SU-DHL-6 (cell line): ENCODE measurements around the gene STK10.

Experiments used
- H2AFZ ChIP-seq: fragments of 200-600 bp; sonication (generic); 2 replicates; pipeline ENCODE4 v1.6.1; 2014; ENCODE audit warnings: low read depth, mild to moderate bottlenecking, moderate library complexity, mixed read lengths, antibody characterized with exemption, low read length; ENCODE audit not compliant: severe bottlenecking
- H3F3A ChIP-seq: fragments of 200-600 bp; shearing (Covaris generic); 2 replicates; pipeline ENCODE4 v1.6.0; 2016; ENCODE audit warnings: antibody characterized with exemption, mild to moderate bottlenecking; ENCODE audit not compliant: insufficient read depth
- H3K27ac ChIP-seq: fragments of 200-600 bp; sonication (generic); 2 replicates; pipeline ENCODE4 v1.5.1; 2016; ENCODE audit warnings: low read depth, mild to moderate bottlenecking, low read length, moderate library complexity, mixed read lengths
- H3K27me3 ChIP-seq: fragments of 200-600 bp; sonication (generic), shearing (Covaris generic); 2 replicates; pipeline ENCODE4 v1.6.0; 2014; ENCODE audit warnings: mild to moderate bottlenecking, low read length
- H3K36me3 ChIP-seq: fragments of 200-600 bp; sonication (generic); 2 replicates; pipeline ENCODE4 v1.6.1; 2014; ENCODE audit warnings: mild to moderate bottlenecking, low read length, mixed read lengths
- H3K4me2 ChIP-seq: fragments of 300-600, 200-600 bp; shearing (Covaris generic), sonication (generic); 2 replicates; pipeline ENCODE4 v1.6.0; 2014; ENCODE audit warnings: low read length, low read depth, mild to moderate bottlenecking; ENCODE audit not compliant: poor library complexity, severe bottlenecking
- H3K4me3 ChIP-seq: fragments of 200-600 bp; sonication (generic); 2 replicates; pipeline ENCODE4 v1.5.1; 2014; ENCODE audit warnings: antibody characterized with exemption, low read length, mild to moderate bottlenecking, mixed read lengths; ENCODE audit not compliant: insufficient read depth, poor library complexity, severe bottlenecking
- H3K79me2 ChIP-seq: fragments of 200-600 bp; sonication (generic); 2 replicates; pipeline ENCODE4 v1.6.1; 2014; ENCODE audit warnings: mild to moderate bottlenecking, low read length, moderate library complexity; ENCODE audit not compliant: insufficient read depth
- H3K9ac ChIP-seq: fragments of 200-600 bp; sonication (generic); 2 replicates; pipeline ENCODE4 v1.7.0; 2014; ENCODE audit warnings: mild to moderate bottlenecking, low read length
- H3K9me2 ChIP-seq: fragments of 200-600 bp; sonication (generic); replicated peaks from 2 replicates; pipeline ENCODE4 v1.6.1; 2014; ENCODE audit warnings: low read length; ENCODE audit not compliant: insufficient read depth
- H3K9me3 ChIP-seq: fragments of 200-600 bp; sonication (generic); 2 replicates; pipeline ENCODE4 v1.6.1; 2014; ENCODE audit warnings: low read length, mixed read lengths; ENCODE audit not compliant: insufficient read depth
- H4K20me1 ChIP-seq: fragments of 200-600 bp; sonication (generic); 2 replicates; pipeline ENCODE4 v1.6.1; 2014; ENCODE audit warnings: low read depth, mild to moderate bottlenecking, antibody characterized with exemption, low read length, moderate library complexity, mixed read lengths
- CTCF ChIP-seq: fragments of 200-600 bp; sonication (generic); IDR thresholded peaks from one replicate; pipeline ENCODE4 v1.5.1; 2017; ENCODE audit warnings: antibody characterized with exemption, mild to moderate bottlenecking, low read length, moderate library complexity; ENCODE audit not compliant: insufficient read depth, poor library complexity, severe bottlenecking
- EZH2phosphoT487 ChIP-seq: fragments of 200-600 bp; sonication (generic), shearing (Covaris generic); conservative IDR thresholded peaks from 2 replicates; pipeline ENCODE4 v1.6.1; 2018; ENCODE audit warnings: mild to moderate bottlenecking, antibody characterized with exemption, low read length, moderate library complexity, mixed read lengths

Gene STK10

DNA sequence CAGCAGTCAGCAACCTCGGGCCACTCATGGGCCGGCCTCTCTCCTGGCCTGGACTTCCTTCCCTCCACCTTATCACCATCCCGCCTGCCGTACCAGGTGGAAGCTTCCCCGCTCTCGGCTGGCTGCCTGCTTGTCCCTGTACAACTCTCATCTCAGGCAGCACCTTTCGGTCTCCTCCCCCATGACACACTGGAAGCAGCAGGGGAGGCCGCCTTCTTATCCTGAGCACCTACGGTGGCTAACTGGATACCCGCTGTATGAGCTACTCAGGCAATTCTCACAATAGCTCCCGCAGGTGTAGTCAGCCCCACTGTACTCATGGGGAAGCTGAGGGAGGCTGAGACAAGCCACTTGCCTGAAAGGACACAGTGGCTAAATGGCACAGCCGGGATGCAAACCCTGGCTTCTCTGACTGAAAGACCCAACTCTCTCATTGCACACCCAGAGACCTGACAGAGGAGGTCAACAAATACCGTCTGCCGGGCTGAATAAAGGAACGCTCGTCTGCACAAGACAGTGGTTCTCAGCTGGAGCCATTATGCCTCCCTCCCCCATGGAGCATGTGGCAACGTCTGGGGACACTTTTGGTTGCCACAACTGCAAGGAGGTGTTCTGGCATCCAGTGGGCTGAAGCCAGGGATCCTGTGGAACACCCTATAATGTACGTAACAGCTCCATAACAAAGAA lies 9.6 kb downstream of the STK10 start:
- Histone ChIP-seq H3K79me2 (peaks cover 89% of the 10 kb centered on the region), H3K36me3 (no peaks in the 10 kb centered on the region), H3K4me3 (no peak overlapping the region), H3K9me2 (no peaks in the 10 kb centered on the region), H3K9ac (peak overlapping the region; percentile 58; the same call in 1 of the 2 replicates), H2AFZ (no peak overlapping the region), H4K20me1 (no peaks in the 10 kb centered on the region), H3K27ac (peak overlapping the region; percentile 80), H3K27me3 (no peaks in the 10 kb centered on the region), H3F3A (peaks cover 31% of the 10 kb centered on the region), H3K4me2 (peak overlapping the region; percentile 71), H3K9me3 (no peaks in the 10 kb centered on the region)
- TF ChIP-seq CTCF (no peak), EZH2phosphoT487 (no peak)

DNA sequence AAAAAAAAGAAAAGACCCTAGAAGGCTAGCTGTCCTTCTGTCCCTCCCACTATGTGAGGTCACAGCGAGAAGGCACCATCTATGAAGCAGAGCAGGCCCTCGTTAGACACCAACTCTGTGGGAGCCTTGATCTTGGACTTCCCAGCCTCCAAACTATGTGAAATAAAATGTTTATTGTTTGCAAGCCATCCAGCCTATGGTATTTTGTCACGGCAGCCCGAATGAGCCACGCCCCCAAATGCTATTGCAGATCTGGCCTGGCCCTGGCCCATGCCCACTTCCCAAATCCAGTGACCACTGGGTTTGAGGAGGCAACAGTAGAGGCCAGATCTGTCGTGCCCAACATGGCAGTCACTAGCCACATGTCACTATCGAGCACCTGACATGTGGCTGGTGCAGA lies 10.8 kb downstream of the STK10 start:
- H2AFZ ChIP-seq: no peak overlapping the region
- H3K4me2 ChIP-seq: no peak overlapping the region
- peaks cover 88% of the 10 kb centered on the region for H3K79me2 ChIP-seq
- H3K4me3 ChIP-seq: no peak overlapping the region
- H3K9me2 ChIP-seq: no peaks in the 10 kb centered on the region
- no peaks in the 10 kb centered on the region for H3K9me3 ChIP-seq
- no peaks in the 10 kb centered on the region for H4K20me1 ChIP-seq
- H3K27ac ChIP-seq: peak overlapping the region; percentile 39; the same call in 1 of the 2 replicates
- TF ChIP-seq EZH2phosphoT487 (no peak), CTCF (no peak)
- H3K9ac ChIP-seq: no peak overlapping the region
- peaks cover 31% of the 10 kb centered on the region for H3F3A ChIP-seq
- no peaks in the 10 kb centered on the region for H3K36me3 ChIP-seq
- no peaks in the 10 kb centered on the region for H3K27me3 ChIP-seq

GRCh38 chr5:172175263-172175719 lies 12.7 kb downstream of the STK10 start:
- no peaks in the 10 kb centered on the region for H3K27me3 ChIP-seq
- peaks cover 84% of the 10 kb centered on the region for H3K79me2 ChIP-seq
- H4K20me1 ChIP-seq: no peaks in the 10 kb centered on the region
- peak overlapping the region; percentile 55 for H3K4me3 ChIP-seq
- TF ChIP-seq CTCF (no peak), EZH2phosphoT487 (no peak)
- H3K9me3 ChIP-seq: no peaks in the 10 kb centered on the region
- H3K27ac ChIP-seq: peak overlapping the region; percentile 78
- peaks cover 27% of the 10 kb centered on the region for H3F3A ChIP-seq
- no peaks in the 10 kb centered on the region for H3K36me3 ChIP-seq
- no peak overlapping the region for H2AFZ ChIP-seq
- H3K4me2 ChIP-seq: peak overlapping the region; percentile 86
- no peaks in the 10 kb centered on the region for H3K9me2 ChIP-seq
- H3K9ac ChIP-seq: peak overlapping the region; percentile 56
